GM19193 (cell line): ENCODE data around the gene LTBP3.

Source experiments
- POLR2A ChIP-seq: IDR thresholded peaks from 4 replicates; pipeline ENCODE4 v1.6.1; 2011; ENCODE audit not compliant: insufficient read depth, insufficient read length; ENCODE audit errors: extremely low read depth

Gene LTBP3

DNA sequence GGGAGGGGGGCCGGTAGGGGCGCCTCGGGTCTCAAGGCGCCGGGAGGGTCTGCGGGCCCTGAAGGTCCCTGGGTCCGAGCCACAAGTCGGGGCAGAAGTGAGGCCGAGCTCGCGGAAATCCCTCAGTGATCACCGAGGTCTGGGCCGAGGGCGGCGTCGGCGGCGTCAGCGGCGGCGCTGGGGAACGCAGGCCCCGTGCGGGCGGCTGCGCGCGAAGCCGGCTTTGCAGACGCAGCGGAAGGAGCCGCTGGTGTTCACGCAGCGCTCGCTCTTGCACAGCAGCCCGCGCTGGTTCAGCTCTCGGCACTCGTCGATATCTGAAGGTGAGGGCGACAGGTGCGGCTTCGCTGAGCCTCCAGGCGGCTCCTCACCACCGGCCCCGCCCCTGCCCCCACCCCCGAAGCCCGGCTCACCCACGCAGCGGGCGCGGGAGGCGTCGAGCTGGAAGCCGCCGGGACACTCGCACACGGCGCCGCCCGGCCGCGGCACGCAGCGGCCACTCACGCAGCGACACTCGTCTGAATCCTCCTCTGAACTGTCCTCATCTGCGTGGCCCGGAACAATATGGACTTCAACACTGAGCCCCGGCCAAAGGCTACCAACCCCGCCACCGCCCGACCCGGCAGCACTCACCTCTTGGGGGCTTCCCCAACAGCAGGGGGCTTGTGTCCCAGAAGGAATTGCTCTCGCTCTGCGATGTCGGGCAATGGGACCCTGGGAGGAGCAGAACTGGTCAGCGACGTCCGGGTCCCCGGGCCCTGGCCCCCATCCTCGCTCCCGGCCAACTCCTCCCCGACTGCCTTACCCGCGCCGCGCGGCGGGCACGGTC, 19.0 kb downstream of the LTBP3 start:
- no peak for TF ChIP-seq POLR2A

DNA sequence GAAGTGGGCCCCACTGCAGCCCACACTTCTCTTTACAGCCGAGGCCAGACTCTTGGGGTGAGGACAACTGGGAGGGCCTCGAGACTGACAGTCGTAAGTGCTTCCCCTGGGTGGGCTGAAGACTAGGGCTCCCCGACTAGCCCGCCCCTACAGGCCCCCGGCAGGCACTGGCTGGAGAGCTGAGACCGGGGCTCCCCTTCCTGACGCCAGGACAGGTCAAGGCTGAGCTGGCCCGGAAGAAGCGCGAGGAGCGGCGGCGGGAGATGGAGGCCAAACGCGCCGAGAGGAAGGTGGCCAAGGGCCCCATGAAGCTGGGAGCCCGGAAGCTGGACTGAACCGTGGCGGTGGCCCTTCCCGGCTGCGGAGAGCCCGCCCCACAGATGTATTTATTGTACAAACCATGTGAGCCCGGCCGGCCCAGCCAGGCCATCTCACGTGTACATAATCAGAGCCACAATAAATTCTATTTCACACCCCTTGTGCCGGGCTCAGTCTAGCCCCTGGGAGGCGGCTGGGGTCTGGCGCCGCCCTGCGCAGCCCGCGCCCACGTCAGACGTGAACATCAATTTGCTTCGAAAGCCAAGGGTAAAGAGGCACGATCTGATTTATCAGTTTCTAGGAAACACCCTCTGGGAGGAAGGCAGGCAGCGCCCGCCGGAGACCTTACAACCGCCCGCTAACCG, 19.8 kb downstream of the LTBP3 start:
- TF ChIP-seq POLR2A: no peak

DNA sequence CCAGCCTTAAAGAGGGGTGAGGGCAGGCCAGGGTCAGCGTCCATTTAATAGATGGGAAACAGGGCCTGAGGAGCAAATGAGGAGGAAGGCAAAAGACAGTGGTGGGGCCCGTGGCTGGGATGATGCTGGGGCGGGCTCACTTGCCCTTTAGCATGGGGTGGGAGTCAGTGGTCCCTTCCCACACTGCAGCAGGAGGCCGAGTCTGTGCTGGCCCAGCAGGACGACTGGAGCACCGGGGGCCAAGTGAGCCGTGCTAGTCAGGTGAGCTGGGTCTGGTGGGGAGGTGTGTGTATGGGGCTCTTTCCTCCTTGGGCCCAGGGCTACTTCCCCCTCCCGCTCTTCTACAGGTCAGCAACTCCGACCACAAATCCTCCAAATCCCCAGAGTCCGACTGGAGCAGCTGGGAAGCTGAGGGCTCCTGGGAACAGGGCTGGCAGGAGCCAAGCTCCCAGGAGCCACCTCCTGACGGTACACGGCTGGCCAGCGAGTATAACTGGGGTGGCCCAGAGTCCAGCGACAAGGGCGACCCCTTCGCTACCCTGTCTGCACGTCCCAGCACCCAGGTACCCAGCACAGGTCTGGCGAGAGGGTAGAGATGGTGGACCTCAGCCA, 20.4 kb downstream of the LTBP3 start:
- TF ChIP-seq POLR2A: no peak

DNA sequence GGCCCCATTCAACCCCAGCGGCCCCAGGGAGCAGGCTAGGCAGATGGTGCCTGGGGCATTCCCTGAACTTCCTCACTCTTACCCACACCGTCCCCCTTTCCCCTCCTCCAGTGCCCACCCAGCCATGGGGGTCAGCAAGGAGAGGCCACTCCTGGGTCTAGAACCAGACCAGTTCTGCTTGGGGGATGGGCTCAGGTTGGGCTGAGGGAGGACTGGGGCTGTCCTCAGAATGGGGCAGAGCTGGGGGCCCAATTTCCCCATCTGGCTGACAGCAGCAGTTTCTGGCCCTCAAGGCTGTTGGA, 20.9 kb downstream of the LTBP3 start:
- no peak for TF ChIP-seq POLR2A

DNA sequence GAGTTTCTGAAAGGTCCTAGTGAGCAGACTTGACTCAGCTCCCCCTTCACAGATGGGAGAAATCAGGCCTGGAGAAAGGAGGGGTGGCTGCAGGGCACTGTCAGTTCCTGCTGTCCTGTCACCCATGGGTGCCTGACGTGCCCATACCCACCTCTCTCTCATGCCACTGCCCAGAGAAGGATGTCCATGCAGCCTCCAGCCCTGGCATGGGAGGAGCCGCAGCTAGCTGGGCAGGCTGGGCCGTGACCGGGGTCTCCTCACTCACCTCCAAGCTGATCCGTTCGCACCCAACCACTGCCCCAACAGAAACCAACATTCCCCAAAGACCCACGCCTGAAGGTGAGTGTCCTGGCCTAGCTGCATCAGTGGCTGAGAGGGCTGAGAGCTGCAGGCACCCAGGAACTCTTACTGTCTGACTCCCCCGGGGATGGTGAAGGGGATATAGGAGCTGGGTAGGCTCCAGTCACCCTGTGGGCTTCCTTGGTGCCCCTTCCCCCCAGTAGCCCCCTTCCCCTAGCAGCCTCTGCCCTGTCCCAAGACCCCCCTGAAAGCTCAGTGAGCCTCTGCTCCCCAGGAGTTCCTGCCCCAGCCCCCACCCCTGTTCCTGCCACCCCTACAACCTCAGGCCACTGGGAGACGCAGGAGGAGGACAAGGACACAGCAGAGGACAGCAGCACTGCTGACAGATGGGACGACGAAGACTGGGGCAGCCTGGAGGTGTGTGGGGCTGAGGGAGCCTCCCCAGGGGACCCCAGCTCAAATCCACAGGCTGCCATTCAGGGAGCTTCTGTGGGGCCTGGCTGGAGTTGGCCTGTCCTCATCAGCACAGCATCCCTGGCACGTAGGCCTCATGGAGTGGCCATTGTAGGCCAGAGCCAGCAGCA, 21.5 kb downstream of the LTBP3 start:
- TF ChIP-seq POLR2A: no peak

DNA sequence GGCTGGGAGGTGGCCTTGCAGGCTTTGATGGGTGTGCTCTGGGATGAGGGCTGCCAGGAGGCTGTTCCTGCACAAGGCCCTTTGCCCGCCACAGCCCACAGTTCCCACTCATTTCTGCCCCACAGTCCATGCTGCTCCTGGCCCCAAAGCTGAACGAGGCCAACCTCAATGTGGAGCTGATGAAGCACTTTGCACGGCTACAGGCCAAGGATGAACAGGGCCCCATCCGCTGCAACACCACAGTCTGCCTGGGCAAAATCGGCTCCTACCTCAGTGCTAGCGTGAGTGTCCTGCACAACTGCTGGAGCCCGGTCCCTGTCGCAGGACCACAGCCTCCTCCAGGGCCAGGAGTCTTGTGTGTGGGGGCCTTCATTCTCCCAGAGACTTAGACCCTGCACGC, 23.1 kb downstream of the LTBP3 start:
- no peak for TF ChIP-seq POLR2A

DNA sequence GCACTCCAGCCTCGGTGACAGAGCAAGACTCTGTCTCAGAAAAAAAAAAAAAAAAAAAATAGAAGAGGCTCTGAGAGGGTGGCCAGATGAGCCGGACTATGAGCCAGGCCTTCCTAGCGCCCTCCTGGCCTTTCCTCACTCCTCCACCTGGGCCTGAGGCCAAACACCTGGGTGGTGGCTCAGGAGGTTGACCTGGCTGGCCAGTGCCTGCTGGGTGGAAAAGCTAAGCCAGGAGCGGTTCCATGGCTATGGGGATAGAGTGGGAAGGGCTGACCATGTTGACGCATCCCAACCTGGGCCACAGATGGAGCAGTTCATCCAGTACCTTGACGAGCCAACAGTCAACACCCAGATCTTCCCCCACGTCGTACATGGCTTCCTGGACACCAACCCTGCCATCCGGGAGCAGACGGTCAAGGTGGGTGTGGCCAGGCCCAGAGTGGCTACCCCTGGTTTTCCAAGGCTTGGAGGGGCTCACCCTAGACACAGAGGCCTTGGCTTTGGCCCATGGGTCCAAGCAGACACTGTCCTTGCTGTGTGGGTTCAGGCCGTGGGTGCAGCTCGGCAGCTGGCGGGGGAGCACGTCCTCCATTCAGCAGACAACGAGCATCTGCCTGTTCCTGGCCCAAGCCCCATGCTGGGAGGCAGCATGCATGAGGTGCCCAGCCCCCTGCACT, 25.6 kb downstream of the LTBP3 start:
- no peak for TF ChIP-seq POLR2A

DNA sequence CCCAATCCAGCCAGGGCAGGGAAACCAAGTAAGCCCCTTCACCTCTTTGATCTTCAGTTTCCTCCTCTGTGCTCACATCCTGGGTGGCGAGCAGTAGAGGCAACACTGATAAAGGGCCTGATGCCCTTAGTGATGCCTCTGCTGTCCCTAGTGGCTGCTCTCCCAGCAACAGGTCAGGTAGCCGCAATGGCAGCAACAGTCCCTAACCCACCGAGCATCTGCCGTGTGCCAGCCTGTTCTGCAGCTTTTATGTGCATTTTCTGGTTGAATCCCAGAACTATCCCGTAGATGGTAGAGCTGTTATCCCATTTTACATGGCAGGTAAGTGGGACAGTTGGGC, 28.0 kb downstream of the LTBP3 start:
- TF ChIP-seq POLR2A: no peak

DNA sequence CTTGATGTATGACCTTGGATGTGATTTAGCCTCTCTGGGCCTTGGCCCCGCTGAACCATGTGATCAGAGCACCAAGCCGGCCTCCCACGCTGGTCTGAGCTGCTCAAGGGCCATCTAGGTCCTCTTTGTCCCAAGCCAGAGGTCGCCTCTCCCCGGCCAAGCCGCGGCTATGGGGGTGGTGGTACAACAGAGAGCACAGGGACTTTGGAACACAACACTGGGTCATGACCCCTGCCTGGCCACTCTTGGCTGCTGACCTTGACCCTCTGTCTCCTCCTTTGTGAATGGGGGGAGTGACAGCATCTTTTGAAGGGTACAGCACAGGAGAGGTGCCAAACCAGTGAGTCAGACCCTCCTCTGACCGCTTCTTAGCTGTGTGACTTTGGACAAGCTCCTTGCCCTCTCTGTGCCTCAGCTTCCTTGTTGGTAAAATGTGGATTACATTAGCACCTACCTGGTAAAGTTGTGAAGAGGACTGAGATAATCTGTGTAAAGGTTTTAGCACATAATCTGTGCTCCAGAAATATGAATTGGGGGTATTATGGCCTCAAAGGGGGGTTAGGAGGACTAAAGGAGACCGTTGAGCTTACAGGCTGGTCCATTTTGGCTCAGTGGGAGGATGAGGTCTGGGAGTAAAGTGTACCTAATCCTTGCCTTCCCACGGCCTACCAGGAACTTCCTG, 28.5 kb downstream of the LTBP3 start:
- TF ChIP-seq POLR2A: no peak

DNA sequence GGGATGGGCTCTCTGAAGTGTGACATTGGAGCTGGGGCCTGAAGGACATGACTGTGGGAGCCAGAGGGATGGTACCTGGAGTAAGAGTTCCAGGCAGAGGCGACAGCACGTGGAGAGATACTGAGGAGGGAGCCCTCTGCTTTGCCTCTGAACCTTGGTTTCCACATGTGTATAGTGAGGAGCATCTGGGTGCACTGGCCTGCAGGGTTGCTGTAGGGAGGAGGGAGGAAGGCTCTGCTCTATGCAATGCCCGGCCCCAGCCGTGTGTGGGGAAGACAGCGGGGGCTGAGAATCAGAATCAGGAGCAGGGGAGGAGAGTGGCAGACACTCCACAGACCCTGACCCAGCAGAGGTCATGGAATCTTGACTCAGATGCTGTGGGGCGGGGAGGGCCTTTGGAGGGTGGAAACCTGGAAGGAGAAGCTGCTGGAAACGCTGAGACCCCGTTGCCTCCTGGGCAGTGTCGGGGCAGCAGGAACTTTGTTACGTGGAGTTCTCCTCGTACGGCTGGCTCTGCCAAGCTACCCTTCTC, 29.3 kb downstream of the LTBP3 start:
- TF ChIP-seq POLR2A: no peak

DNA sequence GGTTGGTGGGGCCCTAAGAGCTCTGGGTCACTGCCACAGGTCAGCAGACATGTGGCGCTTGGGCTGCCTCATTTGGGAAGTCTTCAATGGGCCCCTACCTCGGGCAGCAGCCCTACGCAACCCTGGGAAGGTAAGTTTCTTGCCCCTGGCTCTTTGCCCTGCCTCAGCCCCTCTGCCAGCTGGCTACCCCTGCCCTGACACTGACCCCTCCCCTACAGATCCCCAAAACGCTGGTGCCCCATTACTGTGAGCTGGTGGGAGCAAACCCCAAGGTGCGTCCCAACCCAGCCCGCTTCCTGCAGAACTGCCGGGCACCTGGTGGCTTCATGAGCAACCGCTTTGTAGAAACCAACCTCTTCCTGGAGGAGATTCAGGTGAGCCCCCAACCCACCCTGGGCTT, 31.4 kb downstream of the LTBP3 start:
- no peak for TF ChIP-seq POLR2A

DNA sequence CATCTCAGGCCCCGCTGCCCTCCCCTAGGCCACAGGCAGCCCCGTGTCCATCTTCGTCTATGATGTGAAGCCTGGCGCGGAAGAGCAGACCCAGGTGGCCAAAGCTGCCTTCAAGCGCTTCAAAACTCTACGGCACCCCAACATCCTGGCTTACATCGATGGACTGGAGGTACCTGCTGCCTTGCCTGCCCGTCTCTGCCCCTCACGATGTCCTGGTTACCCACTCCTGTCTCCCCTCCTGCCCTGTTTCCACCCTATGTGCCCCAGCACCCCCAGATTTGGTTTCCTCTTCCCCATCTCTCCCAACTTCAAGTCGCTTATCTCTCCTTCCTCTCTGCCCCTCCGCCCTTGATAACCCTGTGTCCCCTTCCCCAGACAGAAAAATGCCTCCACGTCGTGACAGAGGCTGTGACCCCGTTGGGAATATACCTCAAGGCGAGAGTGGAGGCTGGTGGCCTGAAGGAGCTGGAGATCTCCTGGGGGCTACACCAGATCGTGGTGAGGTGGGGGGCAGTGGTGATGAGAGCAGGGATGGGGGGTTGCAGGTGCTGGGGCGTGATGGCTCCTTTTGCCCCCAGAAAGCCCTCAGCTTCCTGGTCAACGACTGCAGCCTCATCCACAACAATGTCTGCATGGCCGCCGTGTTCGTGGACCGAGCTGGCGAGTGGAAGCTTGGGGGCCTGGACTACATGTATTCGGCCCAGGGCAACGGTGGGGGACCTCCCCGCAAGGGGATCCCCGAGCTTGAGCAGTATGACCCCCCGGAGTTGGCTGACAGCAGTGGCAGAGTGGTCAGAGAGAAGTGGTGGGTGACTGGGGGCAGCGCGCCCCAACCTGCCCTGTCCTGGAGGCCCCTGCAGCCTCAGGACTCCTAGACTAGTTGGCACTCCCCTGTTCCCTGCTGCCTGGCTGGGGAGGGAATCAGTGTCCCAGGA, 32.3 kb downstream of the LTBP3 start:
- TF ChIP-seq POLR2A: no peak
